ENCODE measurements around the gene BACH2. TPM values are rescaled to one million over a fixed set of nuclear protein-coding genes. Genes with fewer than 3 reads are reported as not detected.

The BACH2 gene
- polyA plus RNA-seq, 1 donor from 2014 or later = 45.5 TPM

DNA sequence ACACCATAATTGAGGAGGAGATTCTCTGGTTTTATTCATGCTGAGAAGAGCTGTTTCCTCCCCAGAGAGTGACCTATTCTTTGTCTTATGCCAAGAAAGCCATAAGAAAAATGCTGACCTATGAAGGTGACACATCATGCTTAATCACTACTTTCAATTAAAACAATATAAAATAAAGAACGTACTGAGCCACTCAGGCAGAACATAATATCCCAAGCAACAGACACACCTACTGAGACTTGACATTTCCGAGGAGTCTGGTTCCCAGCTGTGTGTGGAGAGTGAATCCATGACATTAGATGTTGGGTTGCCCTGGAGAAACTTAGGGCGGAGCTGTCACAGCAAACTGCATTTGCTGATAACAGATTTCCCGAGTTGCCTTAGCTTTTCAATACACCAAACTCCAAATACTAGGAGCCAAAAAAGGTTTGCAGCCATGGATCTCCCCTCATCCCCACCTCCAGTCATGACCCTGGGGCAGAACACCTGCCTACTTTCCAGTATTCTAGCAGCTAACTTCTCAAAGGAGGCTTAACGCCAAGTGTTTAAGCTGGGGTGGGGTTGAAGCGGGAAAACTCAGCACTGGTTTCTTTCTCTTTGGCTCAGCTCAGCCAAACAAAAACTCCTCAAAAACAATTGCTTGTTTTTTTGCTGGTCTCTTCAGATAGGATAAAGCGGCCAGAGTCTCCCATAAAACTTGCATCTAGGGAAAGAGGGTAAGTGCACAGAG, 92.2 kb downstream of the BACH2 start:
- Histone ChIP-seq H3K4me2 (ENCODE audit: low read length) (no peak overlapping the region), H3F3A (ENCODE audit: insufficient read depth, low read length, poor library complexity, severe bottlenecking) (no peaks in the 10 kb centered on the region), H3K9me2 (ENCODE audit: insufficient read depth, low read length) (no peaks in the 10 kb centered on the region), H3K4me3 (ENCODE audit: low read length) (no peak overlapping the region), H3K9me3 (ENCODE audit: low read length) (no peaks in the 10 kb centered on the region), H3K27ac (ENCODE audit: low read length) (no peak overlapping the region), H3K27me3 (ENCODE audit: insufficient read depth, low read depth, low read length) (no peaks in the 10 kb centered on the region), H2AFZ (ENCODE audit: low read depth, low read length) (no peak overlapping the region), H4K20me1 (ENCODE audit: insufficient read depth) (no peaks in the 10 kb centered on the region), H3K36me3 (ENCODE audit: insufficient read depth, low read length) (peaks cover 4% of the 10 kb centered on the region), H3K79me2 (replicated peaks; ENCODE audit: insufficient read depth, low read length) (peaks cover 39% of the 10 kb centered on the region), H3K9ac (ENCODE audit: low read length) (no peak overlapping the region)
- TF ChIP-seq TAF1 (IDR thresholded peaks at IDR 0.05; ENCODE audit: low read depth) (no peak), MXI1 (conservative IDR thresholded peaks at IDR 0.05; ENCODE audit: poor library complexity, severe bottlenecking) (no peak), RAD21 (conservative IDR thresholded peaks at IDR 0.05) (no peak)
- TF ChIP-seq, protein P1, sequence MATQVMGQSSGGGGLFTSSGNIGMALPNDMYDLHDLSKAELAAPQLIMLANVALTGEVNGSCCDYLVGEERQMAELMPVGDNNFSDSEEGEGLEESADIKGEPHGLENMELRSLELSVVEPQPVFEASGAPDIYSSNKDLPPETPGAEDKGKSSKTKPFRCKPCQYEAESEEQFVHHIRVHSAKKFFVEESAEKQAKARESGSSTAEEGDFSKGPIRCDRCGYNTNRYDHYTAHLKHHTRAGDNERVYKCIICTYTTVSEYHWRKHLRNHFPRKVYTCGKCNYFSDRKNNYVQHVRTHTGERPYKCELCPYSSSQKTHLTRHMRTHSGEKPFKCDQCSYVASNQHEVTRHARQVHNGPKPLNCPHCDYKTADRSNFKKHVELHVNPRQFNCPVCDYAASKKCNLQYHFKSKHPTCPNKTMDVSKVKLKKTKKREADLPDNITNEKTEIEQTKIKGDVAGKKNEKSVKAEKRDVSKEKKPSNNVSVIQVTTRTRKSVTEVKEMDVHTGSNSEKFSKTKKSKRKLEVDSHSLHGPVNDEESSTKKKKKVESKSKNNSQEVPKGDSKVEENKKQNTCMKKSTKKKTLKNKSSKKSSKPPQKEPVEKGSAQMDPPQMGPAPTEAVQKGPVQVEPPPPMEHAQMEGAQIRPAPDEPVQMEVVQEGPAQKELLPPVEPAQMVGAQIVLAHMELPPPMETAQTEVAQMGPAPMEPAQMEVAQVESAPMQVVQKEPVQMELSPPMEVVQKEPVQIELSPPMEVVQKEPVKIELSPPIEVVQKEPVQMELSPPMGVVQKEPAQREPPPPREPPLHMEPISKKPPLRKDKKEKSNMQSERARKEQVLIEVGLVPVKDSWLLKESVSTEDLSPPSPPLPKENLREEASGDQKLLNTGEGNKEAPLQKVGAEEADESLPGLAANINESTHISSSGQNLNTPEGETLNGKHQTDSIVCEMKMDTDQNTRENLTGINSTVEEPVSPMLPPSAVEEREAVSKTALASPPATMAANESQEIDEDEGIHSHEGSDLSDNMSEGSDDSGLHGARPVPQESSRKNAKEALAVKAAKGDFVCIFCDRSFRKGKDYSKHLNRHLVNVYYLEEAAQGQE (IDR thresholded peaks at IDR 0.05; ENCODE audit: borderline replicate concordance) = no peak

DNA sequence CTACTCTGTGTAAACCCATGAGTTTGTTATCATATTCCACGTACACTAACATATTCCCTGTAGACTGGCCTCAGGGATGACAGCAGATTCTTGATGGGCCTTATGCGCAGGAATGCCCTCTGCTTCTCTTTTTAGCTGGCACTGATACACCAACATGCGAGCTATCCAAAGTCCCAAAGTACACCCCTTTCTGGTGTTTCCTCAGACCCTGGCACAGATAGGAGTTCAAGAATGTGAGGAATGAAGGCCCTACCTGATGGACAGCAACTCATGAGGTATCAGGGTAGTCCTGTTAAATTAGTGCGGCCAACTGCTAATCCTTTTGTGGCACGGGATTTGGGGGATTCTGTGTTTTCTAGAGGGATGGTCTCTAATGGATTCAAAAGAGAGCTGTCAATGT, 93.0 kb downstream of the BACH2 start:
- Histone ChIP-seq H3F3A (ENCODE audit: insufficient read depth, low read length, poor library complexity, severe bottlenecking) (no peaks in the 10 kb centered on the region), H2AFZ (ENCODE audit: low read depth, low read length) (no peak overlapping the region), H3K27ac (ENCODE audit: low read length) (no peak overlapping the region), H4K20me1 (ENCODE audit: insufficient read depth) (no peaks in the 10 kb centered on the region), H3K9me3 (ENCODE audit: low read length) (no peaks in the 10 kb centered on the region), H3K79me2 (replicated peaks; ENCODE audit: insufficient read depth, low read length) (peaks cover 46% of the 10 kb centered on the region), H3K27me3 (ENCODE audit: insufficient read depth, low read depth, low read length) (no peaks in the 10 kb centered on the region), H3K9me2 (ENCODE audit: insufficient read depth, low read length) (no peaks in the 10 kb centered on the region), H3K9ac (ENCODE audit: low read length) (no peak overlapping the region), H3K4me2 (ENCODE audit: low read length) (no peak overlapping the region), H3K36me3 (ENCODE audit: insufficient read depth, low read length) (peaks cover 4% of the 10 kb centered on the region), H3K4me3 (ENCODE audit: low read length) (no peak overlapping the region)
- TF ChIP-seq, protein P2, sequence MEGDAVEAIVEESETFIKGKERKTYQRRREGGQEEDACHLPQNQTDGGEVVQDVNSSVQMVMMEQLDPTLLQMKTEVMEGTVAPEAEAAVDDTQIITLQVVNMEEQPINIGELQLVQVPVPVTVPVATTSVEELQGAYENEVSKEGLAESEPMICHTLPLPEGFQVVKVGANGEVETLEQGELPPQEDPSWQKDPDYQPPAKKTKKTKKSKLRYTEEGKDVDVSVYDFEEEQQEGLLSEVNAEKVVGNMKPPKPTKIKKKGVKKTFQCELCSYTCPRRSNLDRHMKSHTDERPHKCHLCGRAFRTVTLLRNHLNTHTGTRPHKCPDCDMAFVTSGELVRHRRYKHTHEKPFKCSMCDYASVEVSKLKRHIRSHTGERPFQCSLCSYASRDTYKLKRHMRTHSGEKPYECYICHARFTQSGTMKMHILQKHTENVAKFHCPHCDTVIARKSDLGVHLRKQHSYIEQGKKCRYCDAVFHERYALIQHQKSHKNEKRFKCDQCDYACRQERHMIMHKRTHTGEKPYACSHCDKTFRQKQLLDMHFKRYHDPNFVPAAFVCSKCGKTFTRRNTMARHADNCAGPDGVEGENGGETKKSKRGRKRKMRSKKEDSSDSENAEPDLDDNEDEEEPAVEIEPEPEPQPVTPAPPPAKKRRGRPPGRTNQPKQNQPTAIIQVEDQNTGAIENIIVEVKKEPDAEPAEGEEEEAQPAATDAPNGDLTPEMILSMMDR (IDR thresholded peaks at IDR 0.05; ENCODE audit: poor library complexity, severe bottlenecking) = no peak
- no peak for TF ChIP-seq EZH2 (IDR thresholded peaks at IDR 0.05; ENCODE audit: borderline replicate concordance, insufficient read depth, low read length, poor library complexity, severe bottlenecking)
- TF ChIP-seq SMC3 (conservative IDR thresholded peaks at IDR 0.05; ENCODE audit: poor library complexity) = no peak
- TF ChIP-seq EP300 (conservative IDR thresholded peaks at IDR 0.05; ENCODE audit: poor library complexity, severe bottlenecking) = no peak
- TF ChIP-seq MXI1 (conservative IDR thresholded peaks at IDR 0.05; ENCODE audit: poor library complexity, severe bottlenecking) = no peak
- no peak for TF ChIP-seq RAD21 (conservative IDR thresholded peaks at IDR 0.05)
- TF ChIP-seq TAF1 (IDR thresholded peaks at IDR 0.05; ENCODE audit: low read depth) = no peak
- TF ChIP-seq POLR2AphosphoS5 (IDR thresholded peaks at IDR 0.05) = no peak
- TF ChIP-seq, protein P1 (IDR thresholded peaks at IDR 0.05; ENCODE audit: borderline replicate concordance) = no peak
